HG03103 (cell line): ENCODE results near the gene MOB3B.
"Not testable (repeated sequence)": the region's sequence is repeated elsewhere in the genome, so short reads cannot be mapped to it uniquely, and the experiment has no call there.

Experiments used
- ATAC-seq: cut with Tn5 transposase; IDR thresholded peaks from one replicate; pipeline ENCODE4 v1.9.1; 2021; ENCODE audit warnings: low read depth; ENCODE audit not compliant: unreplicated experiment

The MOB3B gene

GRCh38 chr9:27453860-27454553 lies 75.6 kb downstream of the MOB3B start:
- ATAC-seq: no peak

GRCh38 chr9:27451207-27451797 lies 78.3 kb downstream of the MOB3B start:
- ATAC-seq: no peak

GRCh38 chr9:27450752-27451151 lies 78.9 kb downstream of the MOB3B start:
- ATAC-seq: no peak

- not testable (repeated sequence) for ATAC-seq
Observed at GRCh38 chr9:27448356-27448755, 81.3 kb downstream of the MOB3B start.

GRCh38 chr9:27447031-27447683 lies 82.5 kb downstream of the MOB3B start:
- no peak for ATAC-seq

- no peak for ATAC-seq
Observed at GRCh38 chr9:27445688-27446087, 83.9 kb downstream of the MOB3B start.

- ATAC-seq: no peak
Observed at GRCh38 chr9:27445057-27445595, 84.5 kb downstream of the MOB3B start.

GRCh38 chr9:27442464-27442863 lies 87.2 kb downstream of the MOB3B start:
- ATAC-seq: no peak

- ATAC-seq: peak; percentile 95
Observed at GRCh38 chr9:27441741-27442070, 87.9 kb downstream of the MOB3B start.

GRCh38 chr9:27440888-27441740 lies 88.5 kb downstream of the MOB3B start:
- no peak for ATAC-seq

- no peak for ATAC-seq
Observed at GRCh38 chr9:27438522-27438921, 91.1 kb downstream of the MOB3B start.

GRCh38 chr9:27437652-27438373 lies 91.8 kb downstream of the MOB3B start:
- ATAC-seq: no peak

- ATAC-seq: no peak
Observed at GRCh38 chr9:27436234-27436633, 93.4 kb downstream of the MOB3B start.

GRCh38 chr9:27433631-27434325 lies 95.8 kb downstream of the MOB3B start:
- no peak for ATAC-seq

- no peak for ATAC-seq
Observed at GRCh38 chr9:27432308-27432707, 97.3 kb downstream of the MOB3B start.

- no peak for ATAC-seq
Observed at GRCh38 chr9:27431543-27432147, 98.0 kb downstream of the MOB3B start.

GRCh38 chr9:27430750-27431535 lies 98.7 kb downstream of the MOB3B start:
- ATAC-seq: no peak

- no peak for ATAC-seq
Observed at GRCh38 chr9:27429917-27430316, 99.7 kb downstream of the MOB3B start.
